Tibial nerve (tissue), 4 donors: Measurements from ENCODE around the gene ZNF25. TPM values are rescaled to one million over a fixed set of nuclear protein-coding genes. Genes with fewer than 3 reads are reported as not detected.
"Not testable (repeated sequence)": the region's sequence is repeated elsewhere in the genome, so short reads cannot be mapped to it uniquely, and the experiment has no call there.

Source experiments
- DNase-seq, 2 donors: peaks; one replicate each; pipeline ENCODE4 v3.0.0-alpha.2; 2019; ENCODE audit warnings: low spot score in 2 of 2
- H3K27ac ChIP-seq, 4 donors: fragments of 200-600 bp; sonication (generic) in 3 of 4; one replicate each; pipeline ENCODE4 v1.5.1; 2017 to 2019; ENCODE audit warnings: mild to moderate bottlenecking in 1 of 4
- H3K27me3 ChIP-seq, 2 donors: fragments of 200-600 bp; sonication (generic) in 1 of 2; one replicate each; pipeline versions ENCODE4 v1.5.1 to v1.6.0; 2017 to 2019
- H3K36me3 ChIP-seq, 3 donors: fragments of 200-600 bp; sonication (generic); one replicate each; pipeline ENCODE4 v1.5.1; 2018 to 2019
- H3K4me1 ChIP-seq, 4 donors: fragments of 200-600 bp; sonication (generic) in 3 of 4; one replicate each; pipeline ENCODE4 v1.5.1; 2017 to 2019
- H3K4me3 ChIP-seq, 4 donors: fragments of 200-600 bp; sonication (generic) in 3 of 4; one replicate each; pipeline ENCODE4 v1.5.1; 2017 to 2019; ENCODE audit warnings: mild to moderate bottlenecking in 1 of 4, moderate library complexity in 1 of 4
- H3K9me3 ChIP-seq, 4 donors: fragments of 200-600 bp; sonication (generic) in 3 of 4; one replicate each; pipeline ENCODE4 v1.5.1; 2017 to 2019
- CTCF ChIP-seq, 5 experiments: fragments of 200-600 bp in 3 of 5; fragments of 450-650 bp in 2 of 5; sonication (generic) in 3 of 5; IDR thresholded peaks; one replicate each; pipeline ENCODE4 v1.5.1; 2016 to 2019; ENCODE audit warnings: antibody characterized with exemption in 5 of 5, mild to moderate bottlenecking in 3 of 5, moderate library complexity in 2 of 5
- EP300 ChIP-seq, 2 donors: sonication (generic); formaldehyde crosslinking; IDR thresholded peaks; one replicate each; pipeline ENCODE4 v1.6.1; 2017; ENCODE audit warnings: antibody characterized with exemption in 2 of 2, mild to moderate bottlenecking in 1 of 2
- POLR2A ChIP-seq, 2 donors: fragments of 450-650 bp; IDR thresholded peaks; one replicate each; pipeline ENCODE4 v1.6.1; 2017; ENCODE audit warnings: antibody characterized with exemption in 2 of 2, mild to moderate bottlenecking in 2 of 2, moderate library complexity in 2 of 2
- WGBS, 2 donors: methylation state at CpG; one replicate each; pipeline ENCODE4 v1.1.5; 2018; 5-methylcytosine and 5-hydroxymethylcytosine counted together
- total RNA-seq, 4 donors: library from RNA; depleted of rRNA; stranded (reverse); fragments of >200 nt; gene quantifications; one replicate each; pipeline ENCODE4 v1.1.0, GENCODE V29; 2016

Gene ZNF25
- total RNA-seq, result 10 to 100 TPM; 13.8 to 23.2 (median 18.7) TPM

- H3K27me3 ChIP-seq, result no peaks in the 10 kb centered on the region
- 0 to 1% methylated on average over 29 to 64 of the region's 66 CpGs for WGBS, 2 donors
- DNase-seq, result peak; percentile 97 to 98
These were observed at the start of gene ZNF25 for GRCh38 chr10:37976091-37976879. TSS of gene ZNF25 (minus strand) at chr10:37976647. CDS start at chr10:37971722, 4,925 bp downstream.

GRCh38 chr10:38025283-38025682 is 48.8 kb upstream of the ZNF25 start:
- H3K4me1 ChIP-seq, result no peaks in the 10 kb centered on the region
- no peaks in the 10 kb centered on the region for H3K9me3 ChIP-seq
- H3K27me3 ChIP-seq, result no peaks in the 10 kb centered on the region
- H3K4me3 ChIP-seq, result no peak overlapping the region
- TF ChIP-seq POLR2A (IDR thresholded peaks at IDR 0.05) (no peak), CTCF (IDR thresholded peaks at IDR 0.05) (no peak), EP300 (IDR thresholded peaks at IDR 0.05) (no peak)
- H3K27ac ChIP-seq, result no peak overlapping the region
- no peak for DNase-seq
- 81 to 87% methylated on average over 3 of the region's 3 CpGs for WGBS, 2 donors
- peaks cover 0 to 100% (median 6%) of the 10 kb centered on the region in 3 donors for H3K36me3 ChIP-seq

More at GRCh38 chr10:37976091-37976879, at the start of gene ZNF25:
- Histone ChIP-seq H3K4me1 (peaks cover 0 to 13% (median 3%) of the 10 kb centered on the region in 4 donors), H3K36me3 (peaks cover 0 to 4% (median 0%) of the 10 kb centered on the region in 3 donors), H3K9me3 (no peaks in the 10 kb centered on the region), H3K4me3 (peak within 1 kb of the TSS; percentile 87 to 94 (median 89)), H3K27ac (peak within 1 kb of the TSS; percentile 95 to 99 (median 98))
- TF ChIP-seq POLR2A (IDR thresholded peaks at IDR 0.05) (peak; percentile 78 to 87), CTCF (IDR thresholded peaks at IDR 0.05) (peak; percentile 89 to 97 (median 95)), EP300 (IDR thresholded peaks at IDR 0.05) (peak; percentile 87 to 96)

GRCh38 chr10:38019124-38019523 is 42.7 kb upstream of the ZNF25 start:
- H3K27me3 ChIP-seq, H3K9me3 ChIP-seq, DNase-seq, H3K27ac ChIP-seq, H3K4me3 ChIP-seq, H3K4me1 ChIP-seq: not testable (repeated sequence)
- peaks cover 0 to 95% (median 23%) of the 10 kb centered on the region in 3 donors for H3K36me3 ChIP-seq
- WGBS, 2 donors, result 61 to 64% methylated on average over 4 of the region's 4 CpGs

GRCh38 chr10:38016354-38016753 is 39.9 kb upstream of the ZNF25 start:
- Histone ChIP-seq H3K27ac (no peak overlapping the region), H3K36me3 (peaks cover 0 to 81% (median 23%) of the 10 kb centered on the region in 3 donors), H3K9me3 (no peaks in the 10 kb centered on the region), H3K4me1 (peaks cover 0 to 8% (median 7%) of the 10 kb centered on the region in 4 donors), H3K4me3 (no peak overlapping the region), H3K27me3 (no peaks in the 10 kb centered on the region)
- TF ChIP-seq EP300 (IDR thresholded peaks at IDR 0.05) (no peak), CTCF (IDR thresholded peaks at IDR 0.05) (no peak), POLR2A (IDR thresholded peaks at IDR 0.05) (no peak)
- 83 to 92% methylated on average over 1 of the region's 1 CpG for WGBS, 2 donors
- DNase-seq, result no peak

- Histone ChIP-seq H3K27ac (peak within 1 kb of the TSS; percentile 91 to 99 (median 98)), H3K4me3 (peak within 1 kb of the TSS; percentile 51 to 90 (median 80)), H3K36me3 (peaks cover 0 to 23% (median 0%) of the 10 kb centered on the region in 3 donors), H3K9me3 (no peaks in the 10 kb centered on the region), H3K27me3 (no peaks in the 10 kb centered on the region), H3K4me1 (peaks cover 0 to 10% (median 8%) of the 10 kb centered on the region in 4 donors)
- TF ChIP-seq POLR2A (IDR thresholded peaks at IDR 0.05) (peak; percentile 18 to 38), CTCF (IDR thresholded peaks at IDR 0.05) (no peak), EP300 (IDR thresholded peaks at IDR 0.05) (peak; percentile 4 to 62)
- DNase-seq, result peak; percentile 72 to 74
- WGBS, 2 donors, result 0 to 1% methylated on average over 41 to 45 of the region's 46 CpGs
These were observed 33.9 kb upstream of the ZNF25 start, which contains the start of gene ZNF33A for GRCh38 chr10:38010119-38010903. TSS of gene ZNF33A (plus strand) at chr10:38010675. CDS start at chr10:38012342, 1,667 bp downstream.
